H1 (cell line): Measurements from ENCODE around the gene ONECUT3. TPM values are rescaled to one million over a fixed set of nuclear protein-coding genes. Genes with fewer than 3 reads are reported as not detected.

ENCODE experiments used
- CTCF ChIA-PET: fragments of 300-600 bp; sonication (Branson Sonifier 250); formaldehyde crosslinking; loops from one replicate; lab custom pipeline; 2021; ENCODE audit not compliant: partially characterized antibody; lab: Charles Lee
- POLR2A ChIA-PET: fragments of 300-600 bp; sonication (Branson Sonifier 250); formaldehyde crosslinking; loops from one replicate; lab custom pipeline; 2021; ENCODE audit warnings: inconsistent platforms; ENCODE audit not compliant: partially characterized antibody; lab: Charles Lee
- DNase-seq, 2 experiments: peaks; one replicate each; pipeline versions ENCODE4 v3.0.0 to v3.0.0-alpha.2; 2010 to 2022; ENCODE audit warnings: low spot score in 2 of 2, low read depth in 1 of 2, mixed read lengths in 1 of 2
- FAIRE-seq: peaks from 2 replicates; lab custom pipeline; 2011; peaks lifted over from hg19 to GRCh38; lab: Jason Lieb, UNC
- H2AFZ ChIP-seq: 2 replicates; pipeline ENCODE4 v1.8.1; 2012; ENCODE audit warnings: low read length, inconsistent platforms
- H2AK5ac ChIP-seq: 2 replicates; pipeline ENCODE4 v1.6.1; 2013; ENCODE audit warnings: low read depth, low read length
- H2BK120ac ChIP-seq: replicated peaks from 2 replicates; pipeline ENCODE3; 2013; ENCODE audit warnings: low read depth, low read length, inconsistent platforms
- H2BK12ac ChIP-seq: 2 replicates; pipeline ENCODE4 v1.6.1; 2013; ENCODE audit warnings: low read depth, low read length
- H2BK15ac ChIP-seq: 2 replicates; pipeline ENCODE4 v1.6.1; 2013; ENCODE audit warnings: low read length
- H2BK20ac ChIP-seq: 2 replicates; pipeline ENCODE4 v1.6.1; 2013; ENCODE audit warnings: low read length
- H2BK5ac ChIP-seq: 2 replicates; pipeline ENCODE4 v1.6.1; 2013; ENCODE audit warnings: low read depth, low read length
- H3K14ac ChIP-seq: 2 replicates; pipeline ENCODE4 v1.6.1; 2013; ENCODE audit warnings: inconsistent platforms; ENCODE audit not compliant: insufficient read length
- H3K18ac ChIP-seq: 2 replicates; pipeline ENCODE4 v1.6.1; 2013; ENCODE audit warnings: low read length; ENCODE audit errors: extremely low read depth
- H3K23ac ChIP-seq: 2 replicates; pipeline ENCODE4 v1.6.1; 2013; ENCODE audit warnings: inconsistent platforms; ENCODE audit not compliant: insufficient read length
- H3K23me2 ChIP-seq: 2 replicates; pipeline ENCODE4 v1.6.1; 2013; ENCODE audit warnings: low read depth, low read length
- H3K27ac ChIP-seq: 2 replicates; pipeline ENCODE4 v1.6.1; 2011; ENCODE audit warnings: low read depth, low read length, inconsistent platforms
- H3K27me3 ChIP-seq, 4 experiments: replicated peaks in 1 of 4; 1 replicate in 1 of 4; 2 replicates in 3 of 4; pipeline versions ENCODE4 v1.6.1 to v1.8.1; 2011 to 2013; ENCODE audit warnings: low read length in 3 of 4, mild to moderate bottlenecking in 3 of 4, inconsistent platforms in 2 of 4, mixed read lengths in 2 of 4, moderate library complexity in 1 of 4; ENCODE audit not compliant: control insufficient read depth in 3 of 4, insufficient read depth in 3 of 4; ENCODE audit errors: extremely low read depth in 1 of 4
- H3K36me3 ChIP-seq, 4 experiments: 2 replicates each; pipeline versions ENCODE4 v1.6.1 to v1.8.1; 2011 to 2013; ENCODE audit warnings: mild to moderate bottlenecking in 4 of 4, low read length in 3 of 4, moderate library complexity in 2 of 4, control low read depth in 1 of 4, inconsistent platforms in 1 of 4; ENCODE audit not compliant: insufficient read depth in 4 of 4, control insufficient read depth in 2 of 4
- H3K4ac ChIP-seq: replicated peaks from 2 replicates; pipeline ENCODE3; 2013; ENCODE audit warnings: low read length, low read depth, mixed read lengths, inconsistent platforms; ENCODE audit not compliant: insufficient read length
- H3K4me1 ChIP-seq, 4 experiments: replicated peaks in 1 of 4; 1 replicate in 1 of 4; 2 replicates in 3 of 4; pipeline versions ENCODE4 v1.6.1 to v1.8.1; 2011 to 2013; ENCODE audit warnings: low read length in 3 of 4, inconsistent platforms in 2 of 4, mixed read lengths in 1 of 4; ENCODE audit not compliant: insufficient read depth in 4 of 4, control insufficient read depth in 3 of 4
- H3K4me2 ChIP-seq, 2 experiments: 2 replicates each; pipeline versions ENCODE4 v1.6.1 to v1.8.1; 2011 to 2013; ENCODE audit warnings: low read depth in 2 of 2, low read length in 2 of 2, control low read depth in 1 of 2, inconsistent platforms in 1 of 2, mild to moderate bottlenecking in 1 of 2; ENCODE audit not compliant: insufficient read depth in 1 of 2
- H3K4me3 ChIP-seq, 4 experiments: fragments of 200-600, 300-600 bp in 1 of 4; sonication (generic), shearing (Covaris generic), sonication (Bioruptor Twin) in 1 of 4; 2 replicates each; pipeline versions ENCODE4 v1.5.1 to v1.8.1; 2011 to 2016; ENCODE audit warnings: low read length in 4 of 4, low read depth in 3 of 4, control low read depth in 2 of 4, inconsistent platforms in 2 of 4, mild to moderate bottlenecking in 2 of 4, mixed read lengths in 1 of 4, moderate library complexity in 1 of 4; ENCODE audit not compliant: insufficient read depth in 2 of 4; ENCODE audit errors: extremely low read depth in 1 of 4
- H3K56ac ChIP-seq: replicated peaks from 2 replicates; pipeline ENCODE3; 2013; ENCODE audit warnings: low read depth, mild to moderate bottlenecking, mixed read lengths, low read length, inconsistent platforms; ENCODE audit not compliant: insufficient read length
- H3K79me1 ChIP-seq: 2 replicates; pipeline ENCODE4 v1.6.1; 2013; ENCODE audit warnings: low read depth, low read length, control low read depth
- H3K79me2 ChIP-seq, 2 experiments: 2 replicates each; pipeline versions ENCODE4 v1.6.1 to v1.8.1; 2012 to 2013; ENCODE audit warnings: low read length in 2 of 2, mild to moderate bottlenecking in 2 of 2, inconsistent platforms in 1 of 2; ENCODE audit not compliant: insufficient read depth in 2 of 2, control insufficient read depth in 1 of 2
- H3K9ac ChIP-seq, 4 experiments: replicated peaks in 1 of 4; 1 replicate in 1 of 4; 2 replicates in 3 of 4; pipeline versions ENCODE4 v1.6.1 to v1.8.1; 2011 to 2013; ENCODE audit warnings: low read depth in 3 of 4, low read length in 3 of 4, control low read depth in 2 of 4, mild to moderate bottlenecking in 2 of 4, moderate library complexity in 2 of 4, inconsistent platforms in 1 of 4; ENCODE audit errors: extremely low read depth in 1 of 4
- H3K9me3 ChIP-seq, 2 experiments: 2 replicates each; pipeline versions ENCODE4 v1.6.1 to v1.8.1; 2012 to 2013; ENCODE audit warnings: mild to moderate bottlenecking in 2 of 2, moderate library complexity in 2 of 2, control low read depth in 1 of 2, inconsistent platforms in 1 of 2, low read depth in 1 of 2, low read length in 1 of 2, mixed read lengths in 1 of 2; ENCODE audit not compliant: insufficient read depth in 2 of 2
- H4K20me1 ChIP-seq, 2 experiments: replicated peaks in 1 of 2; 2 replicates each; pipeline versions ENCODE3 to v1.8.1; 2011 to 2013; ENCODE audit warnings: inconsistent platforms in 2 of 2, low read length in 2 of 2, mild to moderate bottlenecking in 1 of 2; ENCODE audit not compliant: insufficient read depth in 2 of 2, control insufficient read depth in 1 of 2
- H4K5ac ChIP-seq: 2 replicates; pipeline ENCODE4 v1.6.1; 2013; ENCODE audit warnings: low read length, low read depth, mixed read lengths, inconsistent platforms; ENCODE audit not compliant: insufficient read length
- H4K8ac ChIP-seq: 2 replicates; pipeline ENCODE4 v1.8.0; 2013; ENCODE audit warnings: mild to moderate bottlenecking, moderate library complexity, low read length, inconsistent platforms; ENCODE audit not compliant: insufficient read depth; ENCODE audit errors: extremely low read depth
- H4K91ac ChIP-seq: replicated peaks from 2 replicates; pipeline ENCODE3; 2013; ENCODE audit warnings: low read length, mixed read lengths, inconsistent platforms; ENCODE audit not compliant: insufficient read length
- ATF2 ChIP-seq: IDR thresholded peaks from 2 replicates; pipeline ENCODE4 v1.6.1; 2012; ENCODE audit warnings: low read length, inconsistent platforms
- E2F6 ChIP-seq: IDR thresholded peaks from 2 replicates; pipeline ENCODE4 v1.6.1; 2012; ENCODE audit warnings: inconsistent platforms
- HDAC2 ChIP-seq, 2 experiments: fragments of 300-600 bp in 1 of 2; sonication (generic) in 1 of 2; IDR thresholded peaks; 2 replicates each; pipeline ENCODE4 v1.6.1; 2011 to 2012; ENCODE audit warnings: low read depth in 2 of 2, low read length in 2 of 2, mild to moderate bottlenecking in 2 of 2, moderate library complexity in 2 of 2, borderline replicate concordance in 1 of 2, inconsistent platforms in 1 of 2
- NRF1 ChIP-seq: IDR thresholded peaks from 2 replicates; pipeline ENCODE4 v1.6.1; 2011; ENCODE audit warnings: mild to moderate bottlenecking, low read depth, low read length, improper control_type of control experiment
- RAD21 ChIP-seq, 2 experiments: IDR thresholded peaks in 1 of 2; conservative IDR thresholded peaks in 1 of 2; 2 replicates each; pipeline ENCODE4 v1.6.1; 2011; ENCODE audit warnings: low read depth in 2 of 2, low read length in 2 of 2, improper control_type of control experiment in 1 of 2, inconsistent platforms in 1 of 2, mild to moderate bottlenecking in 1 of 2, moderate library complexity in 1 of 2
- RNF2 ChIP-seq: fragments of 200-900, 300-1000 bp; sonication (generic); IDR thresholded peaks from 2 replicates; pipeline ENCODE4 v1.7.1; 2016; ENCODE audit warnings: borderline replicate concordance, low read depth, mild to moderate bottlenecking, antibody characterized with exemption, low read length; ENCODE audit not compliant: poor library complexity, severe bottlenecking; ENCODE audit errors: missing control alignments
- SP1 ChIP-seq: IDR thresholded peaks from 2 replicates; pipeline ENCODE4 v1.6.1; 2011; ENCODE audit warnings: low read depth, low read length
- SUZ12 ChIP-seq: fragments of 200-600 bp; sonication (generic); IDR thresholded peaks from 2 replicates; pipeline ENCODE4 v1.6.1; 2012; ENCODE audit warnings: mild to moderate bottlenecking, inconsistent platforms, low read length, moderate library complexity, mixed read lengths
- TBP ChIP-seq: IDR thresholded peaks from 2 replicates; pipeline ENCODE4 v1.6.1; 2011; ENCODE audit warnings: low read depth, low read length, improper control_type of control experiment
- WGBS, 2 experiments: shearing (Covaris generic) in 1 of 2; methylation state at CpG; one replicate each; pipeline versions ENCODE4 v1.1.6 to v1.1.7; 2013 to 2015; ENCODE audit warnings: low lambda C conversion rate in 2 of 2, mixed read lengths in 2 of 2, inconsistent platforms in 1 of 2, low coverage in 1 of 2, missing lambda C conversion rate in 1 of 2; ENCODE audit not compliant: insufficient replicate concordance in 2 of 2, insufficient coverage in 1 of 2, insufficient read length in 1 of 2; ENCODE audit errors: extremely low coverage in 1 of 2, missing lambda C conversion rate in 1 of 2; 5-methylcytosine and 5-hydroxymethylcytosine counted together
- polyA plus RNA-seq, 7 experiments: library from polyadenylated mRNA; depleted of rRNA in 3 of 7; stranded (reverse) in 5 of 7; unstranded in 2 of 7; fragments of >200 nt in 5 of 7; fragments of 200-250 nt in 2 of 7; gene quantifications; 1 replicate in 5 of 7; 2 replicates in 1 of 7; 4 replicates in 1 of 7; pipeline versions ENCODE4 v1.2.1 to v1.2.3, GENCODE V29; 2011 to 2013; ENCODE audit warnings: missing spikeins in 2 of 7, mixed read lengths in 2 of 7
- total RNA-seq: library from RNA; stranded (reverse); fragmentation: NEBNext Ultra II Directional; extraction: Animal tissue kit (Norgen Biotek cat#: 25700); gene quantifications from 2 replicates; pipeline ENCODE4 v1.2.1, GENCODE V29; 2021

Gene ONECUT3
- total and polyA plus RNA-seq, 2 of the 8 experiments (the other 6 are each of a cell fraction or from before 2014, with no cell fraction given) = not detected

DNA sequence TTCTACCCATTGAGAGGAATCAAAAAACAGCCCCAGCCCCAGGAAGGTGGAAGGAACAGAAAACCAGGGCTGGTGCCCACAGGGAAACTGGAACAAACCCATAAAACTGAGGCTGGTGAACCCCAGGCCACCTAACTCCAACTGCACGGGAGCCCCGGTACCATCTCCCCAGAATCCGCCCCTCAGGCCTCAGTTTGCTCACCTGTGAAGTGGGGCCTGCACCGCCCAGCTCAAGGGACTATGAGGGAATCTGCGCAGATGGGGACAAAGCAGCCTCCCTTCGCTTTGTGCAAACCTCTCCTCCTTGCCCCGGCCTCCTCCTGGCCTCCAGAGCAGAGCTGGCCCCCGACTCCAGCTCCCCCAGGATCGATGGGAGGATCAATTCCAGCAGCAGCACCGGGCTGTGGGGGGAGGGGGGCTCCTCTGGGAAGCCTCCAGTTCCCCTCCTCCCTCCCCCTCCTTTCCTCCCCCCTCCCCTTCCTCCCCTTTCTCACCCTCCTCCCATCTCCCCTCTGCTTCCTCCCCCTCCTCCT, 9.1 kb upstream of the ONECUT3 start:
- Histone ChIP-seq H2BK12ac (no peak overlapping the region), H4K5ac (no peak overlapping the region), H3K4me2 (0 out of 4 replicates have a peak overlapping the region, but pooled peaks of 1 of the 2 experiments have one; percentile 70), H3K9ac (no peak overlapping the region), H3K4me3 (no peak overlapping the region), H3K23me2 (peaks cover 5% of the 10 kb centered on the region; the same call in 1 of the 2 replicates), H3K79me1 (no peaks in the 10 kb centered on the region), H4K8ac (no peak overlapping the region), H3K36me3 (peaks cover 0 to 8% (median 0%) of the 10 kb centered on the region in 4 experiments; a peak in 1 of 8 replicates), H2AFZ (no peak overlapping the region), H3K27ac (no peak overlapping the region), H2BK15ac (no peak overlapping the region), H3K23ac (no peak overlapping the region), H3K56ac (no peak overlapping the region), H3K4me1 (peaks cover 0 to 39% (median 27%) of the 10 kb centered on the region in 4 experiments; a peak in 6 of 7 replicates), H3K9me3 (peaks cover 0 to 3% of the 10 kb centered on the region in 2 experiments; a peak in 1 of 4 replicates), H2BK120ac (no peak overlapping the region), H3K4ac (no peak overlapping the region), H3K79me2 (no peaks in the 10 kb centered on the region), H2AK5ac (no peak overlapping the region), H2BK20ac (no peak overlapping the region), H3K27me3 (peaks cover 34 to 53% (median 46%) of the 10 kb centered on the region in 4 experiments), H4K91ac (no peak overlapping the region), H3K14ac (no peak overlapping the region), H3K18ac (no peak overlapping the region), H2BK5ac (no peak overlapping the region), H4K20me1 (peaks cover 0 to 4% of the 10 kb centered on the region in 2 experiments)
- DNase-seq (no peak), FAIRE-seq (no peak)
- WGBS, 2 experiments = 84% methylated on average over 6 of the region's 10 CpGs; no CpG with 5 or more reads in 1 of the 2 experiments
- CTCF ChIA-PET = interaction anchor here (0.7 to 5.2 kb wide), 5 partner anchors 22 to 72 kb away, joined by 3 to 26 read pairs (median 6); no protein-coding TSS in a partner anchor
- POLR2A ChIA-PET = interaction anchor here (1.1 to 2.1 kb wide), 3 partner anchors 10 to 46 kb away, joined by 3 to 6 read pairs (median 4); no protein-coding TSS in a partner anchor
- TF ChIP-seq SUZ12 = no peak
- no peak for TF ChIP-seq SP1
- no peak for TF ChIP-seq HDAC2 (IDR thresholded peaks at IDR 0.05; ENCODE audit: borderline replicate concordance in 1 of 2, low read depth in 2 of 2, low read length in 2 of 2)
- no peak for TF ChIP-seq NRF1
- TF ChIP-seq RAD21 (IDR thresholded peaks at IDR 0.05 in 1 of 2, conservative IDR thresholded peaks at IDR 0.05 in 1 of 2; ENCODE audit: low read depth in 2 of 2, low read length in 2 of 2) = no peak
- no peak for TF ChIP-seq ATF2
- TF ChIP-seq RNF2 = no peak
- TF ChIP-seq TBP = no peak
- TF ChIP-seq E2F6 = no peak
